Epithelial cell of umbilical artery (primary cell): Measurements from ENCODE around the gene SUSD2. TPM values are rescaled to one million over a fixed set of nuclear protein-coding genes. Genes with fewer than 3 reads are reported as not detected.

Experiments
- total RNA-seq: library from RNA; depleted of rRNA; stranded (reverse); fragments of >200 nt; gene quantifications from 2 replicates; pipeline ENCODE4 v1.2.3, GENCODE V29; 2014

SUSD2 gene
- total RNA-seq = under 0.01 and 0.15 TPM in 2 replicates

GRCh38 chr22:24181088-24181995 lies at the start of gene SUSD2:
Gene SUSD2, plus strand, starts transcription at chr22:24181487. Its CDS starts 33 bp downstream, at chr22:24181520.

Other genes starting within 250 kb of the SUSD2 start
- 1.3 and 9.6 TPM in 2 replicates for gene GSTT2B, start 220.3 kb upstream of the SUSD2 start, total RNA-seq
- gene DDTL, start 214.6 kb upstream of the SUSD2 start, total RNA-seq = 0.65 TPM in 1 of 2 replicates, not detected in the other
- gene DDT, start 207.0 kb upstream of the SUSD2 start, total RNA-seq = 42.1 and 146 TPM in 2 replicates
- gene GSTT2, start 201.4 kb upstream of the SUSD2 start, total RNA-seq = 1.2 TPM in 1 of 2 replicates, not detected in the other
- not detected in 2 replicates for gene GSTT4, start 176.0 kb upstream of the SUSD2 start, total RNA-seq
- 21.4 and 33.7 TPM in 2 replicates for gene CABIN1, start 170.2 kb upstream of the SUSD2 start, total RNA-seq
- 1.4 and 2.6 TPM in 2 replicates for gene GGT5, start 63.6 kb downstream of the SUSD2 start, total RNA-seq
- gene SPECC1L, start 89.3 kb downstream of the SUSD2 start, total RNA-seq = 28.9 and 52.7 TPM in 2 replicates
- 9.4 and 41.8 TPM in 2 replicates for gene ADORA2A, start 246.1 kb downstream of the SUSD2 start, total RNA-seq